Naive thymus-derived CD8-positive, alpha-beta T cell (primary cell): ENCODE measurements around the gene NME4. TPM values are rescaled to one million over a fixed set of nuclear protein-coding genes. Genes with fewer than 3 reads are reported as not detected.

Source experiments
- ATAC-seq, 2 donors: fragments of 150-1000 bp; cut with Tn5 transposase in 1 of 2; sonication (Bioruptor Pico), chemical (Tn5 transposase) in 1 of 2; 1 replicate in 1 of 2; 2 replicates in 1 of 2; pipeline ENCODE4 v1.10.0; 2021; ENCODE audit warnings: mild to moderate bottlenecking in 2 of 2, moderate library complexity in 2 of 2
- POLR2A ChIA-PET: fragments of 350-600 bp; sonication (Branson Sonifier 250); formaldehyde crosslinking; loops from one replicate; lab custom pipeline; 2021; ENCODE audit warnings: antibody characterized with exemption; lab: Charles Lee
- DNase-seq, 10 donors: peaks; one replicate each; pipeline versions ENCODE4 v3.0.0 to v3.0.0-alpha.2; 2020 to 2022
- H3K27ac Mint-ChIP-seq, 10 donors: one replicate each; pipeline ENCODE4 v1.8.0; 2020 to 2022; ENCODE audit warnings: mild to moderate bottlenecking in 10 of 10, mixed read lengths in 10 of 10, moderate library complexity in 4 of 10, inconsistent platforms in 1 of 10
- H3K27me3 Mint-ChIP-seq, 5 donors: one replicate each; pipeline ENCODE4 v1.8.0; 2021 to 2022; ENCODE audit warnings: mixed read lengths in 5 of 5
- H3K36me3 Mint-ChIP-seq, 3 donors: one replicate each; pipeline ENCODE4 v1.8.0; 2020 to 2022; ENCODE audit warnings: mixed read lengths in 3 of 3, mild to moderate bottlenecking in 2 of 3, inconsistent platforms in 1 of 3
- H3K4me1 Mint-ChIP-seq, 4 donors: one replicate each; pipeline ENCODE4 v1.8.0; 2021 to 2022; ENCODE audit warnings: mixed read lengths in 4 of 4
- H3K4me3 Mint-ChIP-seq, 10 donors: one replicate each; pipeline ENCODE4 v1.8.0; 2020 to 2022; ENCODE audit warnings: mild to moderate bottlenecking in 10 of 10, mixed read lengths in 10 of 10, moderate library complexity in 6 of 10, inconsistent platforms in 1 of 10
- H3K9me3 Mint-ChIP-seq, 9 donors: one replicate each; pipeline ENCODE4 v1.8.0; 2020 to 2022; ENCODE audit warnings: mixed read lengths in 9 of 9, mild to moderate bottlenecking in 3 of 9, inconsistent platforms in 1 of 9, moderate library complexity in 1 of 9
- polyA plus RNA-seq, 3 donors: library from polyadenylated mRNA; unstranded; fragments of 300-500 nt; fragmentation: Illumina TruSeq; gene quantifications; one replicate each; pipeline ENCODE4 v1.2.3, GENCODE V29; 2021
- total RNA-seq, 8 experiments: library from RNA in 2 of 8; stranded (reverse) in 2 of 8; gene quantifications; one replicate each; pipeline ENCODE4 v1.2.3 and lab custom pipeline; 2021 to 2026

NME4 gene
- total and polyA plus RNA-seq, 5 experiments from 2014 or later, result 29.7 to 61.9 (median 38.9) TPM

DNA sequence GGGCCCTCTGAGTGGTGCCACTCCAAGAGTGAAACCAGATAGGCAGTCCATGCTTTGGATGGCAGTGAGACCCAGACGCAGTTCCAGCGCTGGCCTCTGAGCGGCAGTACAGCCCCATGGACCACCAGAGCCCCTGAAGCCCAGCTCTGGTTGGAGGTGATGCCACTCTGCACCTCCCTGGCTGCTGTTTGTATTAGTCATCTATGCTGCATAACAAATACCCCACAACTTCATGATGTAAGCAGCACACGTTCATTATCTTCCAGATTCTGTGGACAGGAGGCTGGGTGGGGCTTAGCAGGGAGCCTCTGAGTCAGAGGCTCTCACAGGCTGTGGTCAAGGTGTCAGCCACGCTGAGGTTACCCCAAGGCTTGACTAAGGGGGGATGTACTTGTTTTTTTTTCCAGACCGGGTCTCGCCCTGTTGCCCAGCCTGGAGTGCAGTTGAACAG lies 5.1 kb upstream of the NME4 start:
- POLR2A ChIA-PET, result interaction anchor here (0.7 to 1.3 kb wide), 3 partner anchors 9 to 135 kb away, joined by 3 to 14 read pairs (median 3); partner anchors contain the start of genes CAPN15 and DECR2
- H3K36me3 Mint-ChIP-seq, result no peaks in the 10 kb centered on the region
- peak overlapping the region in 2 of 10 donors; percentile 8 to 58 for H3K4me3 Mint-ChIP-seq
- DNase-seq (peak; percentile 65 to 82 (median 74)), ATAC-seq (peak; percentile 87 to 93)
- H3K9me3 Mint-ChIP-seq, result peaks cover 0 to 6% (median 0%) of the 10 kb centered on the region in 9 donors
- no peaks in the 10 kb centered on the region for H3K27me3 Mint-ChIP-seq
- peak overlapping the region in 7 of 10 donors; percentile 12 to 94 (median 61) for H3K27ac Mint-ChIP-seq
- H3K4me1 Mint-ChIP-seq, result peaks cover 7 to 24% (median 17%) of the 10 kb centered on the region in 4 donors

- peak overlapping the region in 1 of 10 donors; percentile 58 for H3K4me3 Mint-ChIP-seq
- no peaks in the 10 kb centered on the region for H3K36me3 Mint-ChIP-seq
Measured at GRCh38 chr16:392450-393030, 4.5 kb upstream of the NME4 start.

DNA sequence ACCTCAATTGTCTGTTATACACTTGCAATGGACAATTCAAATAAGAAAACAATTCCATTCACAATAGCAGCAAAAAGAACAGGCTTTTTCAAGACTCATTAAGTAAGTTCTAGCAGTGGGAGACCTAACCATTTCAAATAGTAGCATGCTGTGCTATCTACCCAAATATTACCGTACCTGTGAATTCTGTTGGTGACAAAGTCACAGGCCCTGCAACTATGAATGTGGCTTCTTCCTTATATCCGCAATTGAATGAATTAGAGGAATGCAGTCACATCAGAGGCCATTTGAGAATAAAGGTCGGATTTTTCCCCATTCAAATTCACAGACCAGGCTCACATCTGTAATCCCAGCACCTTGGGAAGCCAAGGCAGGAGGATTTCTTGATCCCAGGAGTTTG lies 800 bp upstream of the NME4 start:
- Mint-ChIP-seq H3K27me3 (no peaks in the 10 kb centered on the region), H3K4me3 (peak overlapping the region; percentile 80 to 92 (median 88)), H3K4me1 (peaks cover 11 to 37% (median 34%) of the 10 kb centered on the region in 4 donors), H3K36me3 (no peaks in the 10 kb centered on the region), H3K27ac (peak overlapping the region; percentile 2 to 93 (median 84)), H3K9me3 (peaks cover 0 to 6% (median 0%) of the 10 kb centered on the region in 9 donors)
- POLR2A ChIA-PET, result interaction anchor here (1.8 to 1.9 kb wide), 2 partner anchors 13 to 17 kb away, joined by 4 to 6 read pairs; no protein-coding TSS in a partner anchor
- ATAC-seq (no peak), DNase-seq (no peak)

More at GRCh38 chr16:392450-393030, 4.5 kb upstream of the NME4 start:
- Mint-ChIP-seq H3K27ac (peak overlapping the region in 3 of 10 donors; percentile 3 to 94 (median 77)), H3K27me3 (no peaks in the 10 kb centered on the region), H3K4me1 (peaks cover 7 to 24% (median 17%) of the 10 kb centered on the region in 4 donors), H3K9me3 (peaks cover 0 to 6% (median 0%) of the 10 kb centered on the region in 9 donors)
- ATAC-seq (no peak), DNase-seq (no peak)
- POLR2A ChIA-PET, result interaction anchor here (0.7 to 1.3 kb wide), 4 partner anchors 8 to 135 kb away, joined by 3 to 14 read pairs (median 3); partner anchors contain the start of genes CAPN15, DECR2 and MRPL28

DNA sequence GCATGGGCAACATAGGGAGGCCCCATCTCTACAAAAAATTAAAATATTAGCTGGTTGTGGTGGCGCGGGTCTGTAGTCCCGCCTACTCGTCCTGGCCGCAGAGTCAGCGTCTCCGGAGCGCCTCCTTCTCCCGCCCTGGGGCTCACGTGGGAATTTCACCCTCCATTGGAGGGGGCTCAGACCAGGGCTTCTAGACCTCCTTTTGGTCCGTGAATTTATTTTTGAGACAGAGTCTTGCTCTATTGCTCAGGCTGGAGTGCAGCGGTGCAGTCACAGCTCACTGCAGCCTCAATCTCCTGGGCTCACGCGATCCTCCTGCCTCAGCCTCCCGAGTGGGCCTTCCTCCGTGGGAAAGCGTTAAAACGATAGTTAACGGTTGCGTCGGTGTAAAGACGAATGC lies 394 bp upstream of the NME4 start:
- Mint-ChIP-seq H3K36me3 (no peaks in the 10 kb centered on the region), H3K9me3 (peaks cover 0 to 6% (median 0%) of the 10 kb centered on the region in 9 donors), H3K4me1 (peaks cover 11 to 36% (median 34%) of the 10 kb centered on the region in 4 donors), H3K27ac (peak overlapping the region; percentile 73 to 95 (median 88)), H3K27me3 (no peaks in the 10 kb centered on the region), H3K4me3 (peak overlapping the region; percentile 80 to 92 (median 88))
- POLR2A ChIA-PET, result interaction anchor here (1.8 to 1.9 kb wide), 2 partner anchors 13 to 17 kb away, joined by 4 to 6 read pairs; no protein-coding TSS in a partner anchor
- DNase-seq, result no peak
- ATAC-seq, result no peak

GRCh38 chr16:397736-398332 lies 835 bp downstream of the NME4 start:
- DNase-seq (peak in 6 of 10 donors; percentile 19 to 72 (median 34)), ATAC-seq (no peak)
- POLR2A ChIA-PET, result interaction anchor here (5.6 kb wide), 1 partner anchor 15 kb away, joined by 72 read pairs; the partner anchor contains the start of gene PGAP6
- Mint-ChIP-seq H3K4me3 (peak overlapping the region; percentile 58 to 88 (median 65)), H3K4me1 (peaks cover 10 to 28% (median 25%) of the 10 kb centered on the region in 4 donors), H3K27me3 (no peaks in the 10 kb centered on the region), H3K27ac (peak overlapping the region in 9 of 10 donors; percentile 66 to 87 (median 76)), H3K9me3 (no peaks in the 10 kb centered on the region), H3K36me3 (no peaks in the 10 kb centered on the region)

DNA sequence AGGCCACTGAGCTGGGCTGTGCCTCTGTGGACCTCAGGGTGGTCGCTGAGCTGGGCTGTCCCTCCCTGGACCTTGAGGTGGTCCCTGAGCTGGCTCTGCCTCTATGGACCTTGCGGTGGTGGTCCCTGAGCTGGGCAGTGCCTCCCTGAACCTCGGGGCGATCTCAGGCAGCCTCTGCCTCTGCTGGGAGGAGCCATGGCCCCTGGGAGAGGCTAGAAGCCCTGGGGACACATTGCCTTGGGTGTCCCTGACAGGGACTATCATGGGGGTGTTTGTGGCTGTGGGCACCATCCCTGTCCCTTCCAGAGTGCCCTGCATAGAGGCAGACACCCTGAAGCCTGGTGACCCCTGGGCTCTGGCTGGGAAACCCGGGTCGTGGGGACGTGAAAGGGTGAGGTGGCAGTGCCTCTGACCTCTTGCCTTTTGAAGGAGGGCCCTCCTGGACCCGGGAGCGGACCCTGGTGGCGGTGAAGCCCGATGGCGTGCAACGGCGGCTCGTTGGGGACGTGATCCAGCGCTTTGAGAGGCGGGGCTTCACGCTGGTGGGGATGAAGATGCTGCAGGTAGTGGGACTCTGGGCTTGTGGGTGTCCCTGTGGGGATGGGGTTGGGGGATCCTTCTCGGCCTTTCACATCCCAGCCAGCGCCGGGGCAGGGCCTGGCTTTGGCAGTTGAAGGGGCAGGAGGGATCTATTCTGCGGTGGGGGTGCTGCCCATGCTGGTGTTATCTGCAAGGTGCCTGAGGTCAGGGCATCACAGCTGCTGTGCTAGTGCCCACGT lies 1.8 kb downstream of the NME4 start:
- peak overlapping the region in 9 of 10 donors; percentile 61 to 88 (median 81) for H3K27ac Mint-ChIP-seq

GRCh38 chr16:399340-400019 lies 2.5 kb downstream of the NME4 start:
- DNase-seq (no peak), ATAC-seq (no peak)
- Mint-ChIP-seq H3K9me3 (no peaks in the 10 kb centered on the region), H3K36me3 (no peaks in the 10 kb centered on the region), H3K4me3 (peak overlapping the region; percentile 16 to 95 (median 86)), H3K27ac (peak overlapping the region in 9 of 10 donors; percentile 53 to 98 (median 87)), H3K4me1 (peaks cover 10 to 28% (median 25%) of the 10 kb centered on the region in 4 donors), H3K27me3 (no peaks in the 10 kb centered on the region)
- POLR2A ChIA-PET, result interaction anchor here (0.8 to 5.6 kb wide), 6 partner anchors 7 to 170 kb away, joined by 4 to 72 read pairs (median 10); partner anchors contain the start of genes AXIN1, LUC7L, MRPL28 and PGAP6

More for the DNA sequence above, 1.8 kb downstream of the NME4 start:
- DNase-seq (no peak), ATAC-seq (no peak)
- POLR2A ChIA-PET, result interaction anchor here (1.0 to 5.6 kb wide), 2 partner anchors 16 to 28 kb away, joined by 4 to 72 read pairs; partner anchors contain the start of genes MRPL28 and PGAP6
- no peaks in the 10 kb centered on the region for H3K36me3 Mint-ChIP-seq
- peak overlapping the region; percentile 61 to 92 (median 67) for H3K4me3 Mint-ChIP-seq
- H3K9me3 Mint-ChIP-seq, result no peaks in the 10 kb centered on the region
- no peaks in the 10 kb centered on the region for H3K27me3 Mint-ChIP-seq
- peaks cover 10 to 28% (median 25%) of the 10 kb centered on the region in 4 donors for H3K4me1 Mint-ChIP-seq

DNA sequence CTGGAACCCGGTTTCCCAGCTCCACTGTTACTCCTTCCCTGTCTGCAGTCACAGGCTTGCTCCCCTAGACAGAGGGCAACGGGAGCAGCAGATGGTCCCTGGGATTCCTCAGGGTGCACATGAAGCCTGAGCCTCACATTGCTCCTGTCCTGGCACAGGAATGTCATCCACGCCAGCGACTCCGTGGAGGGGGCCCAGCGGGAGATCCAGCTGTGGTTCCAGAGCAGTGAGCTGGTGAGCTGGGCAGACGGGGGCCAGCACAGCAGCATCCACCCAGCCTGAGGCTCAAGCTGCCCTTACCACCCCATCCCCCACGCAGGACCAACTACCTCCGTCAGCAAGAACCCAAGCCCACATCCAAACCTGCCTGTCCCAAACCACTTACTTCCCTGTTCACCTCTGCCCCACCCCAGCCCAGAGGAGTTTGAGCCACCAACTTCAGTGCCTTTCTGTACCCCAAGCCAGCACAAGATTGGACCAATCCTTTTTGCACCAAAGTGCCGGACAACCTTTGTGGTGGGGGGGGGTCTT lies 3.1 kb downstream of the NME4 start:
- no peaks in the 10 kb centered on the region for H3K36me3 Mint-ChIP-seq
- no peak for DNase-seq
- H3K27me3 Mint-ChIP-seq, result no peaks in the 10 kb centered on the region
- ATAC-seq, result no peak
- POLR2A ChIA-PET, result interaction anchor here (0.8 to 5.6 kb wide), 10 partner anchors 8 to 320 kb away, joined by 3 to 72 read pairs (median 10); partner anchors contain the start of genes ANTKMT, AXIN1, LUC7L and METTL26
- peak overlapping the region; percentile 68 to 98 (median 96) for H3K27ac Mint-ChIP-seq
- H3K4me3 Mint-ChIP-seq, result peak overlapping the region; percentile 85 to 95 (median 90)
- H3K4me1 Mint-ChIP-seq, result peaks cover 10 to 28% (median 25%) of the 10 kb centered on the region in 4 donors
- no peaks in the 10 kb centered on the region for H3K9me3 Mint-ChIP-seq

DNA sequence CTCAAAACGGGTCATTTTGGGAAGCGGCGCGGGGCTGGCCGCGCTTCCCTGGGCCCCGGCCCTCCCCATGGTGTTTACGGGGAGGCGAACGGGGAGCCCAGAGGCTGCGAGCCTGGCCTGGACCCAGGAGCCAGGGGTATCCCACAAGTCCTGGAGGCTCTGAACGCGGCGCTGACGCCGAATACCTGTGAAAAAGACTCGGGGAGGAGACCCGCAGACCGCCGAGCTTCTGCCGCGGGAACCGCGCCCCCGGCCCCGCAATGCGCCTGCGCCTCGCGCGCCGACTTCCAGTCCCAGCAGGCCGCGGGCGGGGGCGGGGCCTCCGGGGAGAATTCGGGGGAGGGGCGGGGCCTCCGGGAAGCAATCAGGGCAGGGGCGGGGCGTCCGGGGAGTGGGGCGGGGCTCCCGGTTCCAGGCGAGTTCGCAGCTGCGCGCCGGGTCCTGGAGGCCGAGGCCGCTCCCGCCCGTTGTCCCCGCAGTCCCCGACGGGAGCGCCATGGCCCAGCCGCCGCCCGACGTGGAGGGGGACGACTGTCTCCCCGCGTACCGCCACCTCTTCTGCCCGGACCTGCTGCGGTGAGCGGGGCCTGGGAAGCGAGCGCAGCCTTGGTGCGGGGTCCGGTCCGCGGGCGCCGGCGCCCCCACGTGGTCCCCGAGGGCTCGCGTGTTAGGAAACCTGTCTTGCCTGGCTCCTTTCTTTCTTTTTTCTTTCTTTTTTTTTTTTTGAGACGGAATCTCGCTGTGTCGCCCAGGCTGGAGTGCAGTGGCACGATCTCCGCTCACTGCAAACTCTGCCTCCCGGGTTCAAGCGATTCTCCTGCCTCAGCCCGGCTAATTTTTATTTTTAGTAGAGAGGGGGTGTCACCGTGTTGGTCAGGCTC lies 4.7 kb downstream of the NME4 start, which contains the start of gene DECR2:
Gene DECR2 (plus strand): TSS at position 418 of the 881 bp plus-strand sequence. CDS start 79 bp downstream, at position 497.
- H3K9me3 Mint-ChIP-seq, result no peaks in the 10 kb centered on the region
- peak within 1 kb of the TSS; percentile 68 to 98 (median 96) for H3K27ac Mint-ChIP-seq
- DNase-seq, result peak; percentile 90 to 100 (median 96)
- no peaks in the 10 kb centered on the region for H3K36me3 Mint-ChIP-seq
- H3K4me1 Mint-ChIP-seq, result peaks cover 6 to 21% (median 17%) of the 10 kb centered on the region in 4 donors
- peak within 1 kb of the TSS; percentile 85 to 95 (median 90) for H3K4me3 Mint-ChIP-seq
- POLR2A ChIA-PET, result interaction anchor here (0.5 to 5.6 kb wide), 17 partner anchors 10 to 319 kb away, joined by 3 to 72 read pairs (median 4); partner anchors contain the start of genes ANTKMT, AXIN1, CAPN15 and FAM234A
- peak; percentile 78 for ATAC-seq
- no peaks in the 10 kb centered on the region for H3K27me3 Mint-ChIP-seq

DNA sequence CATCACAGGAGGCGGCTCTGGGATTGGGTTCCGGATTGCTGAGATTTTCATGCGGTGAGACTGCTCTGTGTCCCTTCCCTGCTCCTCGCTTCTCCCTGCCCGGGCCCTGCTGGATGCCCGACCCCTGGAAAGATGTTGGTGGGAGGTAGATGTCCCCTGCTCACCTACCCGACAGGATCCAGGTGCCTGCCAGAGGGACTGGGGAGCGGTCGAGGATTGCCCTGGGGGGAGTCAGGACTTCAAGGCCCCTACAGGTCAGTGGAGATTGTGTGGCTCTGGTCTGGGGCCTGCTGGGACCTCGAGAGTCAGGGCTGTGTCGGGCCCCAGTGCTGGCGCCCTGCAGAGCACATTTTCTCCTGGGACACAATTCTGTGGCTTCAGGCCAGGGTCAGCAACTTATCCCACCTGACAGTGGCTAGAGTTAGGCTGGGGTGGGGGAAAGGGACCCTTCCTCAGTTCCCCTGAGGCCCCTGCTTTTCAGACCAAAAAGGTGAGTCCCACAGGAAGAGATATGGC lies 8.0 kb downstream of the NME4 start:
- Mint-ChIP-seq H3K27me3 (no peaks in the 10 kb centered on the region), H3K9me3 (no peaks in the 10 kb centered on the region), H3K4me1 (peaks cover 6 to 9% (median 8%) of the 10 kb centered on the region in 4 donors), H3K27ac (peak overlapping the region in 1 of 10 donors; percentile 79), H3K36me3 (peaks cover 0 to 5% (median 0%) of the 10 kb centered on the region in 3 donors), H3K4me3 (no peak overlapping the region)
- POLR2A ChIA-PET, result no interaction called here
- DNase-seq (no peak), ATAC-seq (no peak)
